ENCODE measurements around the gene SLC16A11. TPM values are rescaled to one million over a fixed set of nuclear protein-coding genes. Genes with fewer than 3 reads are reported as not detected.

The SLC16A11 gene
- total and polyA plus RNA-seq, 10 of the 15 experiments (the other 5 are each of a cell fraction or from before 2014, with no cell fraction given): 0.11 to 2.7 (median 0.84) TPM

- peak; percentile 34 for TF ChIP-seq E4F1 (IDR thresholded peaks at IDR 0.05; ENCODE audit: borderline replicate concordance, partially characterized antibody)
- TF ChIP-seq IKZF2 (IDR thresholded peaks at IDR 0.05): peak in 1 of 2 experiments; percentile 2; a peak in 1 of 4 replicates
- TF ChIP-seq RBBP5 (conservative IDR thresholded peaks at IDR 0.05): no peak
- peak; percentile 7; the same call in 1 of the 2 replicates for TF ChIP-seq PAX5 (IDR thresholded peaks at IDR 0.05; ENCODE audit: borderline replicate concordance, low read depth, low read length)
- peak; percentile 85; the same call in 1 of the 2 replicates for TF ChIP-seq CBFB (IDR thresholded peaks at IDR 0.05; ENCODE audit: low read depth)
- TF ChIP-seq ZNF384 (IDR thresholded peaks at IDR 0.05; ENCODE audit: borderline replicate concordance, low read depth, low read length): no peak
- no peak for TF ChIP-seq ZNF24 (IDR thresholded peaks at IDR 0.05)
- no peak for TF ChIP-seq PBX3 (IDR thresholded peaks at IDR 0.05; ENCODE audit: insufficient replicate concordance, low read depth, low read length)
- peak; percentile 97 for TF ChIP-seq POLR2AphosphoS5 (IDR thresholded peaks at IDR 0.05; ENCODE audit: low read length)
- TF ChIP-seq POU2F2 (IDR thresholded peaks at IDR 0.05; ENCODE audit: borderline replicate concordance, low read depth, low read length): peak; percentile 71; the same call in 2 of the 3 replicates
- TF ChIP-seq USF2 (IDR thresholded peaks at IDR 0.05; ENCODE audit: borderline replicate concordance, low read depth, low read length): peak; percentile 97
- TF ChIP-seq HSF1 (IDR thresholded peaks at IDR 0.05; ENCODE audit: low read depth, low read length): no peak
- TF ChIP-seq BRCA1 (IDR thresholded peaks at IDR 0.05; ENCODE audit: low read depth, low read length): no peak
- 0 out of 2 replicates have a peak, but pooled peaks have one; percentile 37 for TF ChIP-seq BACH1 (IDR thresholded peaks at IDR 0.05; ENCODE audit: borderline replicate concordance)
- TF ChIP-seq, protein P1, sequence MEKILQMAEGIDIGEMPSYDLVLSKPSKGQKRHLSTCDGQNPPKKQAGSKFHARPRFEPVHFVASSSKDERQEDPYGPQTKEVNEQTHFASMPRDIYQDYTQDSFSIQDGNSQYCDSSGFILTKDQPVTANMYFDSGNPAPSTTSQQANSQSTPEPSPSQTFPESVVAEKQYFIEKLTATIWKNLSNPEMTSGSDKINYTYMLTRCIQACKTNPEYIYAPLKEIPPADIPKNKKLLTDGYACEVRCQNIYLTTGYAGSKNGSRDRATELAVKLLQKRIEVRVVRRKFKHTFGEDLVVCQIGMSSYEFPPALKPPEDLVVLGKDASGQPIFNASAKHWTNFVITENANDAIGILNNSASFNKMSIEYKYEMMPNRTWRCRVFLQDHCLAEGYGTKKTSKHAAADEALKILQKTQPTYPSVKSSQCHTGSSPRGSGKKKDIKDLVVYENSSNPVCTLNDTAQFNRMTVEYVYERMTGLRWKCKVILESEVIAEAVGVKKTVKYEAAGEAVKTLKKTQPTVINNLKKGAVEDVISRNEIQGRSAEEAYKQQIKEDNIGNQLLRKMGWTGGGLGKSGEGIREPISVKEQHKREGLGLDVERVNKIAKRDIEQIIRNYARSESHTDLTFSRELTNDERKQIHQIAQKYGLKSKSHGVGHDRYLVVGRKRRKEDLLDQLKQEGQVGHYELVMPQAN (conservative IDR thresholded peaks at IDR 0.05): peak; percentile 44; the same call in 1 of the 2 replicates
- no peak for TF ChIP-seq NFYA (IDR thresholded peaks at IDR 0.05; ENCODE audit: borderline replicate concordance, low read depth, low read length)
- no peak for TF ChIP-seq KDM1A (IDR thresholded peaks at IDR 0.05; ENCODE audit: borderline replicate concordance)
- TF ChIP-seq ZNF274 (IDR thresholded peaks at IDR 0.05; ENCODE audit: insufficient read depth, insufficient read length): no peak
- TF ChIP-seq SMAD1 (IDR thresholded peaks at IDR 0.05; ENCODE audit: low read depth, partially characterized antibody): peak; percentile 77
- TF ChIP-seq CEBPB (IDR thresholded peaks at IDR 0.05; ENCODE audit: borderline replicate concordance in 1 of 2, low read depth in 2 of 2, low read length in 2 of 2): no peak
- no peak for TF ChIP-seq CBX3 (IDR thresholded peaks at IDR 0.05; ENCODE audit: borderline replicate concordance, low read depth)
- TF ChIP-seq NRF1 (conservative IDR thresholded peaks at IDR 0.05; ENCODE audit: low read depth, low read length): peak; percentile 80
Observed at GRCh38 chr17:7035591-7036368, 8.1 kb downstream of the SLC16A11 start, which contains the start of gene SLC16A13 (continued).

Data from GM12878 (cell line).